DMS153 (cell line): ENCODE results near the gene NAALADL2.

Experiments
- DNase-seq: peaks from one replicate; lab custom pipeline; 2025; lab: John Stamatoyannopoulos, UW

The NAALADL2 gene

DNA sequence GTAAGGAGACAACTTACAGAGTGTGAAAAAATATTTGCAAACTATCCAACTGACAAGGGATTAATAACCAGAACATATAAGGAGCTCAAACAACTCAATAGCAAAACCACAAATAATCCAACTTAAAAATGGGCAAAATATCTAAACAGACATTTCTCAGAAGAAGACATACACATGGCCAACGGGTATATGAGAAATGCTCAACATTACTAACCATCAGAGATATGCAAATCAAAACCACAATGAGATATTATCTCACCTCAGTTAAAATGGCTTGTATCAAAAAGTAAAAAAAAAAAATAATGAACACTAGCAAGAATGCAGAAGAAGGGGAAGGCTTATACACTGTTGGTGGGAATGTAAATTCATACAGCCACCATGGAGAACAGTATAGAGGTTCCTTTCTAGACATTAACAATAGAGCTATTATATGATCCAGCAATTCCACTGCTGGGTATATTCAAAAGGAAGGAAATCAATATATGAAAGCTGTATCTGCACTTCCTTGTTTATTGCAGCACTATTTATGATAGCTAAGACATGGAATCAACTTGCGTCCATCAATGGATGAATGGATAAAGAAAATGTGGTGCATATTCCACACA lies 998.6 kb downstream of the NAALADL2 start:
- no peak for DNase-seq
